ENCODE results near the gene CES2. TPM values are rescaled to one million over a fixed set of nuclear protein-coding genes. Genes with fewer than 3 reads are reported as not detected.

CES2 gene
- total and polyA plus RNA-seq, 9 of the 15 experiments (the other 6 are each of a cell fraction or from before 2014, with no cell fraction given): 2.2 to 37.9 (median 24.4) TPM

DNA sequence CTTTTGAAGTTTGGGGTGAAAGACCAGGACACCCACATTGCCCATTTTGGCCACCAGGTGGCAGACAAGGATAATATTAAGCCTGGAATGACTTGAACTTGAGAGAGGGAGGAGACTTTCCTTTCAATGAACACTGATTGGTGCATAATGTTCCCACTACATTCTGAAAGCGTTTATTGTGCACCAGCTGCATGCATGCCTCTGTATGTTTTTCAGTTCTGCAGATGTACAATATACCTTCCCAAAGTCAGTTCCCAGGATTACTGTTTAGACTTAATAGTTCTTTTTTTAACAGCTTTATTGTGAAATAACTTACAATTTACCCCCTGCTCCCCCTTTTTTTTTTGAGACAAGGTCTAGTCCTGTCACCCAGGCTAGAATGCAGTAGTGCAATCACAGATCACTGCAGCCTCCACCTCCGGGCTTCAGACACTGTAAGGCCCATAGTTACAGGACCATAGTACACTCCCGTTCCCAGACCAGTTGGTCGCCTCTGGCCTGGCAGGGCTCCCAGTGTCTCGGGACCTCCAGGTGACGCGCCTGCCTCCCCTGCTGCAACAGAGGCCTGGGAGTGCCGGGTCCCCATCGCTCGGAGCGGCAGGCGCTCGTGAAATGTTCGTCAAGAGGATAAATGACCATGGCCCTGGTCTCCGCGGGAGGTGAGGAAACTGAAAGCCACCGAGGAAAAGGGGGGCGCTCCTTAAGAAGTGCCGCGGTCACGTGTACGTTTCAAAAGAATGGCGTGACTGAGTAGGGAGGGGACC lies 12.2 kb downstream of the CES2 start:
- 21% methylated on average over 14 of the region's 23 CpGs for WGBS (ENCODE audit: insufficient coverage, low coverage, missing lambda C conversion rate)
- no peak overlapping the region for H3K4me3 ChIP-seq
- peaks cover 15% of the 10 kb centered on the region; the same call in 1 of the 3 replicates for H3K36me3 ChIP-seq (ENCODE audit: control insufficient read depth, insufficient read depth, low read length)
- peak; percentile 81 to 89 (median 86) for DNase-seq (ENCODE audit: extremely low read depth in 1 of 4, low spot score in 3 of 4)
- BruUV-seq (replicated peaks): no TSS peak
- no peaks in the 10 kb centered on the region for H3K79me2 ChIP-seq (ENCODE audit: control insufficient read depth, insufficient read depth, low read length)
- H3K9me1 ChIP-seq (ENCODE audit: control insufficient read depth, insufficient read depth, low read length): no peaks in the 10 kb centered on the region
- H3K9ac ChIP-seq (ENCODE audit: insufficient read depth in 1 of 2, low read depth in 2 of 2, low read length in 2 of 2): no peak overlapping the region; a peak in 1 of 4 replicates
- FAIRE-seq: peak; percentile 100
- H3K9me3 ChIP-seq (replicated peaks; ENCODE audit: control insufficient read depth, insufficient read depth, low read depth, low read length): peaks cover 2% of the 10 kb centered on the region
- POLR2A ChIA-PET: interaction anchor here (0.6 kb wide), 1 partner anchor 271 kb away, joined by 3 read pairs; no protein-coding TSS in a partner anchor
- peak overlapping the region; percentile 51; the same call in 1 of the 2 replicates for H2AFZ ChIP-seq (ENCODE audit: low read depth, low read length)
- peak; percentile 94 for ATAC-seq
- H4K20me1 ChIP-seq (replicated peaks; ENCODE audit: control insufficient read depth, insufficient read depth, low read length): no peaks in the 10 kb centered on the region
- H3K4me1 ChIP-seq (replicated peaks in 1 of 2; ENCODE audit: control insufficient read depth in 2 of 2, insufficient read depth in 2 of 2, low read length in 2 of 2): peaks cover 0 to 16% of the 10 kb centered on the region in 2 experiments; a peak in 1 of 5 replicates
- CTCF ChIA-PET (ENCODE audit: low intra/inter-chr PET ratio): interaction anchor here (0.7 to 2.4 kb wide), 3 partner anchors 53 to 331 kb away, joined by 4 to 9 read pairs (median 6); no protein-coding TSS in a partner anchor
- intact Hi-C loops (cut with micrococcal nuclease): loop anchor here (2.0 to 5.0 kb wide), 3 partner anchors 29 to 155 kb away; no protein-coding TSS in a partner anchor
- no peaks in the 10 kb centered on the region for H3K27me3 ChIP-seq (ENCODE audit: control insufficient read depth in 2 of 2, insufficient read depth in 2 of 2, low read length in 2 of 2)
- in situ Hi-C loops (cut with MboI): no loop called here
- no peak overlapping the region for H3K27ac ChIP-seq (ENCODE audit: extremely low read depth, low read depth, low read length)
- H3K4me2 ChIP-seq (ENCODE audit: insufficient read depth, low read length): no peak overlapping the region
- TF ChIP-seq, protein P1, sequence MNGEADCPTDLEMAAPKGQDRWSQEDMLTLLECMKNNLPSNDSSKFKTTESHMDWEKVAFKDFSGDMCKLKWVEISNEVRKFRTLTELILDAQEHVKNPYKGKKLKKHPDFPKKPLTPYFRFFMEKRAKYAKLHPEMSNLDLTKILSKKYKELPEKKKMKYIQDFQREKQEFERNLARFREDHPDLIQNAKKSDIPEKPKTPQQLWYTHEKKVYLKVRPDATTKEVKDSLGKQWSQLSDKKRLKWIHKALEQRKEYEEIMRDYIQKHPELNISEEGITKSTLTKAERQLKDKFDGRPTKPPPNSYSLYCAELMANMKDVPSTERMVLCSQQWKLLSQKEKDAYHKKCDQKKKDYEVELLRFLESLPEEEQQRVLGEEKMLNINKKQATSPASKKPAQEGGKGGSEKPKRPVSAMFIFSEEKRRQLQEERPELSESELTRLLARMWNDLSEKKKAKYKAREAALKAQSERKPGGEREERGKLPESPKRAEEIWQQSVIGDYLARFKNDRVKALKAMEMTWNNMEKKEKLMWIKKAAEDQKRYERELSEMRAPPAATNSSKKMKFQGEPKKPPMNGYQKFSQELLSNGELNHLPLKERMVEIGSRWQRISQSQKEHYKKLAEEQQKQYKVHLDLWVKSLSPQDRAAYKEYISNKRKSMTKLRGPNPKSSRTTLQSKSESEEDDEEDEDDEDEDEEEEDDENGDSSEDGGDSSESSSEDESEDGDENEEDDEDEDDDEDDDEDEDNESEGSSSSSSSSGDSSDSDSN (IDR thresholded peaks at IDR 0.05; ENCODE audit: borderline replicate concordance in 1 of 2, low read depth in 2 of 2, low read length in 2 of 2): no peak
- TF ChIP-seq RBM25 (IDR thresholded peaks at IDR 0.05; ENCODE audit: low read depth, low read length, severe bottlenecking): peak; percentile 53
- TF ChIP-seq NEUROD1 (IDR thresholded peaks at IDR 0.05; ENCODE audit: borderline replicate concordance, low read depth, low read length, partially characterized antibody): no peak
- TF ChIP-seq, protein P2, sequence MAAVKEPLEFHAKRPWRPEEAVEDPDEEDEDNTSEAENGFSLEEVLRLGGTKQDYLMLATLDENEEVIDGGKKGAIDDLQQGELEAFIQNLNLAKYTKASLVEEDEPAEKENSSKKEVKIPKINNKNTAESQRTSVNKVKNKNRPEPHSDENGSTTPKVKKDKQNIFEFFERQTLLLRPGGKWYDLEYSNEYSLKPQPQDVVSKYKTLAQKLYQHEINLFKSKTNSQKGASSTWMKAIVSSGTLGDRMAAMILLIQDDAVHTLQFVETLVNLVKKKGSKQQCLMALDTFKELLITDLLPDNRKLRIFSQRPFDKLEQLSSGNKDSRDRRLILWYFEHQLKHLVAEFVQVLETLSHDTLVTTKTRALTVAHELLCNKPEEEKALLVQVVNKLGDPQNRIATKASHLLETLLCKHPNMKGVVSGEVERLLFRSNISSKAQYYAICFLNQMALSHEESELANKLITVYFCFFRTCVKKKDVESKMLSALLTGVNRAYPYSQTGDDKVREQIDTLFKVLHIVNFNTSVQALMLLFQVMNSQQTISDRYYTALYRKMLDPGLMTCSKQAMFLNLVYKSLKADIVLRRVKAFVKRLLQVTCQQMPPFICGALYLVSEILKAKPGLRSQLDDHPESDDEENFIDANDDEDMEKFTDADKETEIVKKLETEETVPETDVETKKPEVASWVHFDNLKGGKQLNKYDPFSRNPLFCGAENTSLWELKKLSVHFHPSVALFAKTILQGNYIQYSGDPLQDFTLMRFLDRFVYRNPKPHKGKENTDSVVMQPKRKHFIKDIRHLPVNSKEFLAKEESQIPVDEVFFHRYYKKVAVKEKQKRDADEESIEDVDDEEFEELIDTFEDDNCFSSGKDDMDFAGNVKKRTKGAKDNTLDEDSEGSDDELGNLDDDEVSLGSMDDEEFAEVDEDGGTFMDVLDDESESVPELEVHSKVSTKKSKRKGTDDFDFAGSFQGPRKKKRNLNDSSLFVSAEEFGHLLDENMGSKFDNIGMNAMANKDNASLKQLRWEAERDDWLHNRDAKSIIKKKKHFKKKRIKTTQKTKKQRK (IDR thresholded peaks at IDR 0.05; ENCODE audit: borderline replicate concordance, low read depth, low read length): no peak
- TF ChIP-seq GATA2 (CRISPR knock-in tag; IDR thresholded peaks at IDR 0.05): no peak
- TF ChIP-seq, protein P3, sequence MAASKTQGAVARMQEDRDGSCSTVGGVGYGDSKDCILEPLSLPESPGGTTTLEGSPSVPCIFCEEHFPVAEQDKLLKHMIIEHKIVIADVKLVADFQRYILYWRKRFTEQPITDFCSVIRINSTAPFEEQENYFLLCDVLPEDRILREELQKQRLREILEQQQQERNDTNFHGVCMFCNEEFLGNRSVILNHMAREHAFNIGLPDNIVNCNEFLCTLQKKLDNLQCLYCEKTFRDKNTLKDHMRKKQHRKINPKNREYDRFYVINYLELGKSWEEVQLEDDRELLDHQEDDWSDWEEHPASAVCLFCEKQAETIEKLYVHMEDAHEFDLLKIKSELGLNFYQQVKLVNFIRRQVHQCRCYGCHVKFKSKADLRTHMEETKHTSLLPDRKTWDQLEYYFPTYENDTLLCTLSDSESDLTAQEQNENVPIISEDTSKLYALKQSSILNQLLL (CRISPR knock-in tag; IDR thresholded peaks at IDR 0.05; ENCODE audit: borderline replicate concordance): no peak
- no peak for TF ChIP-seq ESRRA (IDR thresholded peaks at IDR 0.05; ENCODE audit: borderline replicate concordance, low read depth)
- TF ChIP-seq BCOR (IDR thresholded peaks at IDR 0.05): no peak
- TF ChIP-seq POLR2AphosphoS2 (IDR thresholded peaks at IDR 0.05; ENCODE audit: low read length): no peak
- TF ChIP-seq ZC3H8 (IDR thresholded peaks at IDR 0.05): no peak
- TF ChIP-seq ZBTB7A (IDR thresholded peaks at IDR 0.05; ENCODE audit: borderline replicate concordance, control insufficient read depth, low read depth, low read length): no peak
